ENCODE data around the gene CCDC97. TPM values are rescaled to one million over a fixed set of nuclear protein-coding genes. Genes with fewer than 3 reads are reported as not detected.
"Not testable (repeated sequence)": the region's sequence is repeated elsewhere in the genome, so short reads cannot be mapped to it uniquely, and the experiment has no call there.

CCDC97 gene
- polyA plus RNA-seq, 1 donor from 2014 or later, result 4.9 TPM

GRCh38 chr19:41278478-41278877 is 31.5 kb upstream of the CCDC97 start:
- no peaks in the 10 kb centered on the region for H3K9me3 ChIP-seq (ENCODE audit: low read length)
- no peak overlapping the region for H3K9ac ChIP-seq (ENCODE audit: low read length)
- H3F3A ChIP-seq (ENCODE audit: insufficient read depth, low read length, poor library complexity, severe bottlenecking), result no peaks in the 10 kb centered on the region
- no peak overlapping the region for H3K4me2 ChIP-seq (ENCODE audit: low read length)
- H3K79me2 ChIP-seq (replicated peaks; ENCODE audit: insufficient read depth, low read length), result no peaks in the 10 kb centered on the region
- H3K36me3 ChIP-seq (ENCODE audit: insufficient read depth, low read length), result peaks cover 24% of the 10 kb centered on the region
- H2AFZ ChIP-seq (ENCODE audit: low read depth, low read length), result no peak overlapping the region
- H3K4me3 ChIP-seq (ENCODE audit: low read length), result no peak overlapping the region
- no peaks in the 10 kb centered on the region for H3K9me2 ChIP-seq (ENCODE audit: insufficient read depth, low read length)
- H3K27ac ChIP-seq (ENCODE audit: low read length), result no peak overlapping the region
- TF ChIP-seq EZH2 (IDR thresholded peaks at IDR 0.05; ENCODE audit: borderline replicate concordance, insufficient read depth, low read length, poor library complexity, severe bottlenecking) (no peak), TAF1 (IDR thresholded peaks at IDR 0.05; ENCODE audit: low read depth) (no peak), MXI1 (conservative IDR thresholded peaks at IDR 0.05; ENCODE audit: poor library complexity, severe bottlenecking) (no peak), CTCF (IDR thresholded peaks at IDR 0.05; ENCODE audit: poor library complexity, severe bottlenecking) (no peak), RAD21 (conservative IDR thresholded peaks at IDR 0.05) (no peak), POLR2AphosphoS5 (IDR thresholded peaks at IDR 0.05) (no peak), SMC3 (conservative IDR thresholded peaks at IDR 0.05; ENCODE audit: poor library complexity) (no peak)
- H4K20me1 ChIP-seq (ENCODE audit: insufficient read depth), result no peaks in the 10 kb centered on the region
- no peaks in the 10 kb centered on the region for H3K27me3 ChIP-seq (ENCODE audit: insufficient read depth, low read depth, low read length)

- Histone ChIP-seq H3F3A (ENCODE audit: insufficient read depth, low read length, poor library complexity, severe bottlenecking) (no peaks in the 10 kb centered on the region), H3K27ac (ENCODE audit: low read length) (no peak overlapping the region), H3K4me2 (ENCODE audit: low read length) (no peak overlapping the region), H3K9me3 (ENCODE audit: low read length) (no peaks in the 10 kb centered on the region), H3K79me2 (replicated peaks; ENCODE audit: insufficient read depth, low read length) (no peaks in the 10 kb centered on the region), H3K27me3 (ENCODE audit: insufficient read depth, low read depth, low read length) (no peaks in the 10 kb centered on the region), H3K4me3 (ENCODE audit: low read length) (no peak overlapping the region), H3K9ac (ENCODE audit: low read length) (no peak overlapping the region), H2AFZ (ENCODE audit: low read depth, low read length) (no peak overlapping the region), H3K9me2 (ENCODE audit: insufficient read depth, low read length) (no peaks in the 10 kb centered on the region), H4K20me1 (ENCODE audit: insufficient read depth) (no peaks in the 10 kb centered on the region), H3K36me3 (ENCODE audit: insufficient read depth, low read length) (no peaks in the 10 kb centered on the region)
- TF ChIP-seq RAD21 (conservative IDR thresholded peaks at IDR 0.05) (no peak), EZH2 (IDR thresholded peaks at IDR 0.05; ENCODE audit: borderline replicate concordance, insufficient read depth, low read length, poor library complexity, severe bottlenecking) (no peak), SMC3 (conservative IDR thresholded peaks at IDR 0.05; ENCODE audit: poor library complexity) (no peak), CTCF (IDR thresholded peaks at IDR 0.05; ENCODE audit: poor library complexity, severe bottlenecking) (no peak), POLR2AphosphoS5 (IDR thresholded peaks at IDR 0.05) (no peak), MXI1 (conservative IDR thresholded peaks at IDR 0.05; ENCODE audit: poor library complexity, severe bottlenecking) (no peak), TAF1 (IDR thresholded peaks at IDR 0.05; ENCODE audit: low read depth) (no peak), EP300 (conservative IDR thresholded peaks at IDR 0.05; ENCODE audit: poor library complexity, severe bottlenecking) (no peak), REST (IDR thresholded peaks at IDR 0.05; ENCODE audit: borderline replicate concordance) (no peak)
Observed at GRCh38 chr19:41288673-41289530, 21.1 kb upstream of the CCDC97 start.

GRCh38 chr19:41289814-41290213 is 20.2 kb upstream of the CCDC97 start:
- H3K9me3 ChIP-seq (ENCODE audit: low read length); H3K36me3 ChIP-seq (ENCODE audit: insufficient read depth, low read length); H3K4me3 ChIP-seq (ENCODE audit: low read length); H3K9me2 ChIP-seq (ENCODE audit: insufficient read depth, low read length); H3K4me2 ChIP-seq (ENCODE audit: low read length); H3K9ac ChIP-seq (ENCODE audit: low read length); H3K27me3 ChIP-seq (ENCODE audit: insufficient read depth, low read depth, low read length); H4K20me1 ChIP-seq (ENCODE audit: insufficient read depth); H3K27ac ChIP-seq (ENCODE audit: low read length); H2AFZ ChIP-seq (ENCODE audit: low read depth, low read length); H3K79me2 ChIP-seq (replicated peaks; ENCODE audit: insufficient read depth, low read length); H3F3A ChIP-seq (ENCODE audit: insufficient read depth, low read length, poor library complexity, severe bottlenecking): not testable (repeated sequence)

Measured in neural cell (in vitro differentiated cells).